HUES64 (cell line): Measurements from ENCODE around the gene ENPP3.

ENCODE experiments used
- H3K27ac ChIP-seq: 2 replicates; pipeline ENCODE4 v1.7.0; 2013; ENCODE audit warnings: low read depth, low read length, inconsistent platforms
- H3K27me3 ChIP-seq: 2 replicates; pipeline ENCODE4 v1.6.1; 2013; ENCODE audit warnings: mild to moderate bottlenecking, low read length; ENCODE audit not compliant: insufficient read depth
- H3K36me3 ChIP-seq: 2 replicates; pipeline ENCODE4 v1.6.1; 2013; ENCODE audit warnings: mild to moderate bottlenecking, low read length; ENCODE audit not compliant: insufficient read depth
- H3K4me1 ChIP-seq: 2 replicates; pipeline ENCODE4 v1.6.1; 2013; ENCODE audit warnings: mild to moderate bottlenecking, low read length, moderate library complexity; ENCODE audit not compliant: insufficient read depth
- H3K4me3 ChIP-seq: 2 replicates; pipeline ENCODE4 v1.5.1; 2013; ENCODE audit warnings: mild to moderate bottlenecking, low read length, moderate library complexity
- H3K9ac ChIP-seq: 2 replicates; pipeline ENCODE4 v1.6.1; 2013; ENCODE audit warnings: mild to moderate bottlenecking, low read depth, low read length
- H3K9me3 ChIP-seq: 2 replicates; pipeline ENCODE4 v1.6.1; 2013; ENCODE audit warnings: low read depth, low read length; ENCODE audit not compliant: insufficient read depth
- WGBS: fragments of 150-250, 120-280 bp; methylation state at CpG from one replicate; pipeline ENCODE4 v1.1.7; 2013; ENCODE audit warnings: missing lambda C conversion rate; 5-methylcytosine and 5-hydroxymethylcytosine counted together

ENPP3 gene

DNA sequence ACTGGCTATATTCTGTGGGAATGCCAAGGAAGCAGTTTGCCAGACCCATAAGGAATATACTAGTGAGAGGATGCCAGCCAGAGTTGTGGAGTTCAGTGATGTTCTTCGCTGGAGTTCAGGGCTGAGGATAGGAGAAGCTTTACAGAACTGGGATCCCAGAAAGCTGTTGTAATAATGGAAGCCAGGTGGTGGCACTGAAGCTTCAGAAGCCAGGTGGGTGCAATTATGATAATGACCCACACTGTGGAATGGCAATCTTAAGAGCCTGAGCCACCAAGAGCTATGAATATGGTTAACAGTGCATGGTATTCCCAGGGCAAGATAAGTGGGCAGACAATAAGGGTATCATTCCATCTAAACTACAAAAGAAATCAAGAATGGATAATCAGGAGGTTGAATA, 145.7 kb downstream of the ENPP3 start:
- Histone ChIP-seq H3K9ac (no peak overlapping the region), H3K4me3 (no peak overlapping the region), H3K27me3 (no peaks in the 10 kb centered on the region), H3K27ac (no peak overlapping the region), H3K4me1 (no peaks in the 10 kb centered on the region), H3K36me3 (no peaks in the 10 kb centered on the region), H3K9me3 (no peaks in the 10 kb centered on the region)
- 87% methylated on average over 1 of the region's 1 CpG for WGBS

DNA sequence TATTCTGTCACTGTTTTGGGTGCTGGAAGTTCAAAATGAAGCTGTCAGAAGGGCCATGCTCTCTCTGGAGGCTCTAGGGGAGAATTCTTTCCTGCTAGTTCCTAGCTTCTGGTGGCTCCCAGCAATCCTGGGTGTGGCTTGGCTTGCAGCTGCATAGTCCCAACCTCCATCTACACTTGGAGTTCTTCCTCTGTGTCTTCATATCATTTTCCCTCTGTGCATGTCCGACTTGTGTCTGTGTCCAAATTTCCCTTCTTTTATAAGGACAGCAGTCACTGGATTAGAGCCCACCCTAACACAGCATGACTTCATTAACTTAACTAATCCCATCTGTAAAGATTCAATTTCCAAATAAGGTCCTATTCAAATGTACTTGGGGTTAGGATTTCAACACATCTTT, 147.5 kb downstream of the ENPP3 start:
- Histone ChIP-seq H3K27me3 (no peaks in the 10 kb centered on the region), H3K4me1 (no peaks in the 10 kb centered on the region; the same call in 1 of the 2 replicates)
- 84% methylated on average over 1 of the region's 1 CpG for WGBS

DNA sequence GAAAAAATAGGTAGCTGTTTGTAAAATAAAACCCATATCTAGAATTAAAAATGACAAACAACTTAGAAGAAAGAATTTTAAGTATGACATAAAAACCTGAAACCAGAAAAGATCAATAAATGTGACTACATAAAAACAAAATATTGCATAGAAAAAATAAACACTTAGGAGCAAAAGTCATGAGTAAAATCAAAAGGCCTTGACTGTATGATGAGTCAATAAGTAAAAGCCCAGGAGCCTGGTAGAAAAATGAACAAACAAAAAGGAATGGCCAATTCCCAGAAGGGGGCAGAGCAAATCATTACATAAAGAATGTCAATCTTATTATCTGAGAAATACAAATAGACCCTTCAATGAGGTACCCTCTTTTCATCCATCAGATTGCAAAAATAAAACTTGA, 150.0 kb downstream of the ENPP3 start:
- H3K27me3 ChIP-seq = no peaks in the 10 kb centered on the region
- H3K36me3 ChIP-seq = no peaks in the 10 kb centered on the region
- H3K4me1 ChIP-seq = peaks cover 8% of the 10 kb centered on the region
- H3K9me3 ChIP-seq = no peaks in the 10 kb centered on the region
- no peak overlapping the region for H3K4me3 ChIP-seq
- H3K9ac ChIP-seq = no peak overlapping the region
- no peak overlapping the region for H3K27ac ChIP-seq

More for the DNA sequence above, 147.5 kb downstream of the ENPP3 start:
- Histone ChIP-seq H3K4me3 (no peak overlapping the region), H3K9ac (no peak overlapping the region), H3K36me3 (no peaks in the 10 kb centered on the region), H3K27ac (no peak overlapping the region), H3K9me3 (no peaks in the 10 kb centered on the region)

DNA sequence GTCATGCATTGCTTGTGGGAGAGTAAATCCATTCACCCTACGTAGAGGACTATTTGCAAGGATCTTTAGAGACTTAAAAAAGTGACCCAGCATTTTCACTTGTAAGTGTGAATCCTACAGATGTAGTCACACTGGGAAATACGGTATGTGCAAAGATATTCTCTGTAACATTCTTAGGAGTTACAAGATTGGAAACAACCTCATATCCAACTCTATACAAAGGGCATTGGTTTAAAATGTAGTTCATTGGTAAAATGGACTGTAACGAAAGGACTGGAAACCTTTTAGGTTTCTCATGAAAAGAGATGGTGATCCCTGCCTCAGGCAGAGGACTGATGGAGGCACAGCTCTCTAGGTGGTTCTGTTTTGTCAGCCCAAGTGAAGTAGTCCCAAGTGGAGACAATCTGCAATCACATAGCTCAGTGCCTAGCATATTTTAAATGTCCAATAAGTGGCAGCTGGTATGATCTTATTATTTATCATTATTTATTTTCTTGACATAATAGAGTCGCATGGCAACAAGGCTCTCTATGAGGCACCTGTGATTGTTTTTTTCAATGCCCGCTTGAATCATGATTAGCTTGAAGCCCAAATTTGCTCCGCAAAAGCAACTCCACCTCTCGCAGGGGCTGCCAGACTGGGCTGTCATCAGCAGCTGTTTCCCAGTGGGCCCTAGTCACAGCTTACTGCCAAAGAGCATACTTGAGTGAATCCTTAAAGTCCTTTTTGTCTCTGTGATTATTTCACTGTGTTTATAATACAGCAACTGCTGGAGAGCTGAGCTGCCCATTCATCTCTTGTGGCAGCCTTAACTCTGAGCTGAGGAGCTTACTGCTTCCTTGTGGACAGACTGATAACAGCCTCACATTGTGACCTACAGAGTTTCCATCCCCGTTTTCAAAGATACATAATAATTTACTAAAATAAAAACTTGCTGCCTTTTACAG, 150.9 kb downstream of the ENPP3 start:
- no peaks in the 10 kb centered on the region for H3K27me3 ChIP-seq
- H3K9me3 ChIP-seq = no peaks in the 10 kb centered on the region
- peaks cover 16% of the 10 kb centered on the region for H3K4me1 ChIP-seq
- no peak overlapping the region for H3K9ac ChIP-seq
- no peak overlapping the region for H3K4me3 ChIP-seq
- no peaks in the 10 kb centered on the region for H3K36me3 ChIP-seq
- 94% methylated on average over 7 of the region's 8 CpGs for WGBS
- no peak overlapping the region for H3K27ac ChIP-seq

DNA sequence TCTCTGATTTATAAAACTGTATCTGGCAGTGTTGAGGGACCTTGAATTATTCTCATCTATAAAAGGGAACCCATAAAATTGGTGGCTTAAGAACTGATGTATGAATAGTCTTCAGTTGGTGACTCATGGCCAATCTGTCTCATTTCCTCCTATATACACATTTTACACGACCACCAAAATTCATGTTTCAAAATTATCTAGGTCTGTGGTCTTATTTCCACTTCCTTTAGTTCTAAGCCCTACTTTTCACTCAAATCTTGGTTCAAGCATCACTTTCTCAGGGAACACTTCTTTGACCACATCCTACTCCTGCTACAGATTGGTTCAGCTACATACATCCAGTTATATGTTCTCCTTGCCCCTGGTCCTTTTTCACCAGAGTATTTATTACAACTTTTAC, 152.1 kb downstream of the ENPP3 start:
- Histone ChIP-seq H3K9me3 (no peaks in the 10 kb centered on the region), H3K36me3 (no peaks in the 10 kb centered on the region), H3K4me3 (no peak overlapping the region), H3K27me3 (no peaks in the 10 kb centered on the region), H3K9ac (no peak overlapping the region), H3K27ac (no peak overlapping the region), H3K4me1 (peaks cover 16% of the 10 kb centered on the region)
- 82% methylated on average over 1 of the region's 1 CpG for WGBS

DNA sequence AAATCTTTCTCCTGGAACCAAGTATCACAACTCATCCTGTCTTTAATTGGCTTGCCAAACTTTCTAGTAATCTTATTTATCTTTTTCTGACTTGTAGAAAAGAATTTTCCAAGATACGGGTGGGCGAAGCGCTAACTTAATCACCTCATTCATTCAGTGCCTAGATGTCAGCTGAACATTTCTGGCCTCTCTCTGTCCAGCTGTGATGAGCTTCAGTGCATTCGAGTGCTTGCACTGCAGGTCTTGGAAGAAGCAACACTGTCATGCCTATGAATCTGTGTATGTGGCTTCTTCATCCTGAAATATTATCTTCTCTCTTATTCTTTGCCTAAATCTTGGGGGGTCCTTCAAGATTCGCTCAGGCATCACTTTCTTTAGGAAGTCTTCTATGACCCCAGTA, 154.4 kb downstream of the ENPP3 start:
- WGBS = 95% methylated on average over 5 of the region's 5 CpGs
- no peaks in the 10 kb centered on the region for H3K36me3 ChIP-seq

DNA sequence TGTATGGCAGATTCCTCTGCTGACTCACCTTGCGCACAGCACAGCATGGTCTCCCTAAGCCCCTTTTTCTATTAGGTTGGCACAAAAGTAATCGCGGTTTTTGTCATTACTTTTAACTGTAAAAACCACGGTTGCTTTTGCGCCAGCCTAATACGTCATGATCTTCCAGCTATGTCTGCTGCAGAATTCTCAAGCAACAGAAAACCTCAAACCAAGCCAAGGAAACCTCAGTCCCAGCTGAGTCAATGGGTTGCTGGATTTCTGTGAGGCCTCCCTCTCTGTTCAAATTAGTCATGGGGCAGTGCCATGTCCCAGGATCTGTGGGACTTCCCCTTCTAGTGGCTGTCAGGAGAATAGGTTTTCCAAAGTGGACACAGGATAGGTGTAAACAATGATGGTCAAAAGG, 155.0 kb downstream of the ENPP3 start:
- no peaks in the 10 kb centered on the region for H3K9me3 ChIP-seq
- no peaks in the 10 kb centered on the region for H3K36me3 ChIP-seq
- no peak overlapping the region for H3K4me3 ChIP-seq
- 90% methylated on average over 6 of the region's 6 CpGs for WGBS
- no peaks in the 10 kb centered on the region for H3K27me3 ChIP-seq
- peaks cover 21% of the 10 kb centered on the region for H3K4me1 ChIP-seq
- H3K9ac ChIP-seq = no peak overlapping the region
- H3K27ac ChIP-seq = no peak overlapping the region

More for the DNA sequence above, 154.4 kb downstream of the ENPP3 start:
- no peak overlapping the region for H3K4me3 ChIP-seq
- H3K9me3 ChIP-seq = no peaks in the 10 kb centered on the region
- no peak overlapping the region for H3K9ac ChIP-seq
- H3K4me1 ChIP-seq = peaks cover 21% of the 10 kb centered on the region
- no peak overlapping the region for H3K27ac ChIP-seq
- no peaks in the 10 kb centered on the region for H3K27me3 ChIP-seq

DNA sequence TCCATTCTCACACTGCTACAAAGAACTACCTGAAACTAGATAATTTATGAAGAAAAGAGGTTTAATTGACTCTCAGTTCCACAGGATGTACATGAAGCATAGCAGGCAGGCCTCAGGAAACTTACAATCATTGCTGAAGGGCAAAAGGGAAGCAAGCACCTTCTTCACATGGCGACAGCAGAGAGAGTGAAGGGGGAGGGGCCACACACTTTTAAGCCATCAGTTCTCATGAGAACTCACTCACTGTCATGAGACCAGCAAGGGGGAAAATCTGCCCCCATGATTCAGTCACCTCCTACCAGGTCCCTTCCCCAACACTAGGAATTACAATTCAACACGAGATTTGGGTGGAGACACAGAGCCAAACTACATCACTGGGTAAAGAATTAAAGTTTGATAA, 158.3 kb downstream of the ENPP3 start:
- Histone ChIP-seq H3K36me3 (no peaks in the 10 kb centered on the region), H3K27ac (no peak overlapping the region), H3K9ac (no peak overlapping the region), H3K27me3 (no peaks in the 10 kb centered on the region), H3K9me3 (no peaks in the 10 kb centered on the region), H3K4me3 (no peak overlapping the region), H3K4me1 (peaks cover 21% of the 10 kb centered on the region)
- WGBS = 43% methylated on average over 2 of the region's 2 CpGs
